WTC11 (cell line): Measurements from ENCODE around the gene NYAP1. TPM values are rescaled to one million over a fixed set of nuclear protein-coding genes. Genes with fewer than 3 reads are reported as not detected.
"Not testable (repeated sequence)": the region's sequence is repeated elsewhere in the genome, so short reads cannot be mapped to it uniquely, and the experiment has no call there.

Experiments
- ATAC-seq: fragments of 200-7000 bp; cut with Tn5 transposase; 2 replicates; pipeline ENCODE4 v1.10.0; 2021; ENCODE audit warnings: mild to moderate bottlenecking, moderate library complexity
- CTCF ChIA-PET: fragments of 300-600 bp; sonication (Branson Sonifier 250); formaldehyde crosslinking; loops from one replicate; lab custom pipeline; 2021; ENCODE audit warnings: antibody characterized with exemption; lab: Charles Lee
- POLR2A ChIA-PET: fragments of 350-600 bp; sonication (Branson Sonifier 250); formaldehyde crosslinking; loops from one replicate; lab custom pipeline; 2021; ENCODE audit warnings: antibody characterized with exemption; lab: Charles Lee
- DNase-seq: peaks from one replicate; pipeline ENCODE4 v3.0.0; 2021; ENCODE audit warnings: low spot score
- H3K27ac Mint-ChIP-seq: 2 replicates; pipeline ENCODE4 v1.8.0; 2021; ENCODE audit warnings: mixed read lengths
- H3K27me3 Mint-ChIP-seq: 2 replicates; pipeline ENCODE4 v1.8.0; 2021; ENCODE audit warnings: low read depth, mild to moderate bottlenecking, moderate library complexity, mixed read lengths
- H3K36me3 Mint-ChIP-seq: 2 replicates; pipeline ENCODE4 v1.8.0; 2021; ENCODE audit warnings: mixed read lengths
- H3K4me1 Mint-ChIP-seq: 2 replicates; pipeline ENCODE4 v1.8.0; 2022; ENCODE audit warnings: mixed read lengths
- H3K4me3 Mint-ChIP-seq: 2 replicates; pipeline ENCODE4 v1.8.0; 2021; ENCODE audit warnings: mild to moderate bottlenecking, moderate library complexity, mixed read lengths
- H3K9me3 Mint-ChIP-seq: 2 replicates; pipeline ENCODE4 v1.8.0; 2021; ENCODE audit warnings: mixed read lengths
- CBFB ChIP-seq: sonication (generic); formaldehyde crosslinking; IDR thresholded peaks from 2 replicates; pipeline ENCODE4 v1.8.1; 2022; ENCODE audit warnings: mild to moderate bottlenecking, low read depth, missing genetic modification reagents
- MYBL2 ChIP-seq: sonication (generic); formaldehyde crosslinking; IDR thresholded peaks from 2 replicates; pipeline ENCODE4 v1.8.1; 2023; ENCODE audit warnings: mild to moderate bottlenecking, moderate library complexity, missing genetic modification reagents
- PRRX2 ChIP-seq: fragments of 250-450 bp; sonication (Bioruptor Pico); IDR thresholded peaks from 2 replicates; pipeline ENCODE4 v1.8.0; 2021; ENCODE audit warnings: mild to moderate bottlenecking
- RORB ChIP-seq: fragments of 250-450 bp; sonication (Bioruptor Pico); IDR thresholded peaks from 2 replicates; pipeline ENCODE4 v1.9.0; 2021; ENCODE audit warnings: mild to moderate bottlenecking
- SMAD4 ChIP-seq: sonication (generic); formaldehyde crosslinking; IDR thresholded peaks from 2 replicates; pipeline ENCODE4 v1.8.0; 2022; ENCODE audit warnings: mild to moderate bottlenecking, missing genetic modification reagents
- SOX15 ChIP-seq: fragments of 250-450 bp; sonication (Bioruptor Pico); IDR thresholded peaks from 2 replicates; pipeline ENCODE4 v1.9.0; 2021; ENCODE audit warnings: mild to moderate bottlenecking
- ZNF138 ChIP-seq: sonication (generic); formaldehyde crosslinking; conservative IDR thresholded peaks from 2 replicates; pipeline ENCODE4 v1.8.1; 2022; ENCODE audit warnings: mild to moderate bottlenecking, moderate library complexity, missing genetic modification reagents
- total RNA-seq: library from RNA; stranded (reverse); gene quantifications from 3 replicates; pipeline ENCODE4 v1.2.3, GENCODE V29; 2021
- TF ChIP-seq, protein P1 (sequence below): sonication (generic); formaldehyde crosslinking; IDR thresholded peaks from 2 replicates; pipeline ENCODE4 v1.8.1; 2023; ENCODE audit warnings: mild to moderate bottlenecking, missing genetic modification reagents, borderline replicate concordance
- TF ChIP-seq, protein P2 (sequence below): sonication (generic); formaldehyde crosslinking; IDR thresholded peaks from 2 replicates; pipeline ENCODE4 v1.8.0; 2023; ENCODE audit warnings: missing genetic modification reagents, mild to moderate bottlenecking, borderline replicate concordance
- TF ChIP-seq, protein P3 (sequence below): sonication (generic); formaldehyde crosslinking; IDR thresholded peaks from 2 replicates; pipeline ENCODE4 v1.8.0; 2022; ENCODE audit warnings: mild to moderate bottlenecking, missing genetic modification reagents
- TF ChIP-seq, protein P4 (sequence below): fragments of 250-450 bp; sonication (Bioruptor Pico); IDR thresholded peaks from 2 replicates; pipeline ENCODE4 v2.1.2; 2022; ENCODE audit warnings: mild to moderate bottlenecking, moderate library complexity
- TF ChIP-seq, protein P5 (sequence below): fragments of 250-450 bp; sonication (Bioruptor Pico); conservative IDR thresholded peaks from 2 replicates; pipeline ENCODE4 v1.9.0; 2021; ENCODE audit warnings: mild to moderate bottlenecking
- TF ChIP-seq, protein P6 (sequence below): sonication (generic); formaldehyde crosslinking; IDR thresholded peaks from 2 replicates; pipeline ENCODE4 v1.8.1; 2023; ENCODE audit warnings: mild to moderate bottlenecking, moderate library complexity, missing genetic modification reagents
- TF ChIP-seq, protein P7 (sequence below): sonication (generic); formaldehyde crosslinking; IDR thresholded peaks from 2 replicates; pipeline ENCODE4 v1.8.0; 2022; ENCODE audit warnings: mild to moderate bottlenecking, missing genetic modification reagents

Gene NYAP1
- total RNA-seq, 1 experiment from 2014 or later = 6.7 TPM

DNA sequence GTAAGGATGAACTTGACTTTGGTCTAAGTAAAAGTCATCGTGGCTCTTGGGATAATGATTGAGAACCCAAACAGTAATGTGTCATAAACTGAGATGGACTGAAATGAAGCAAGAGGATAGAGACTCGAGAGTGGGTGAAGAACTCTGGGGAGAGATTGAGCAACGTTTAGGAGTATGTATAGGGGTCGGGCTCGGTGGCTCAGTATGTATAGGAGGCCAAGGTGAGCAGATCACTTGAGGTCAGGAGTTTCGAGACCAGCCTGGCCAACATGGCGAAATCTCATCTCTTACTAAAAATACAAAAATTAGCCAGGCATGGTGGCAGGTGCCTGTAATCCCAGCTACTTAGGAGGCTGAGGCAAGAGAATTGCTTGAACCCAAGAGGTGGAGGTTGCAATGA, 57.6 kb downstream of the NYAP1 start:
- Mint-ChIP-seq H3K27ac (peak overlapping the region; percentile 85), H3K4me1 (peaks cover 68% of the 10 kb centered on the region), H3K27me3 (peaks cover 27% of the 10 kb centered on the region)
- not testable (repeated sequence) for ATAC-seq, H3K36me3 Mint-ChIP-seq, H3K4me3 Mint-ChIP-seq, DNase-seq, H3K9me3 Mint-ChIP-seq
- POLR2A ChIA-PET = interaction anchor here (0.6 kb wide), 1 partner anchor 184 kb away, joined by 3 read pairs; no protein-coding TSS in a partner anchor
- CTCF ChIA-PET = interaction anchor here (0.6 to 5.4 kb wide), 4 partner anchors 18 to 76 kb away, joined by 4 to 58 read pairs (median 6); no protein-coding TSS in a partner anchor

DNA sequence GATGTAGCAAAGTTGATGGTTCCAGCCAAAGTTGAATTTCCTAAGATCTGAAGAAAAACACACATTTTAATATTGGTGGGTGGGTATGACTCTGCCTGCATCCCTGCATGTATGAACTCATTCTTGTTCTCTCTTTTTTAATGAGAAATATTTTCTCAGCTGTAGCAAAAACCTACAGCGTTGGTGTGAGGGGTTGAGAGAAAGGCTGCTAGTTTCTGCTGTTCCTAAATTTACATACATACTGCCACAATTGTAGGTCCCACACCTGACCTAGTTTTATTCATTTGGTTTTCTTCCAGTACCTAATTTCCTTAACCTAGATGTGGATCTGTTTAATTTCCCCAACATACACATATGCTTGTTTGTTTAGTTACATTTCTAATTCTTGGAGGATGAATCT, 59.9 kb downstream of the NYAP1 start:
- Mint-ChIP-seq H3K27ac (peak overlapping the region; percentile 67), H3K4me1 (peaks cover 75% of the 10 kb centered on the region), H3K36me3 (no peaks in the 10 kb centered on the region), H3K27me3 (peaks cover 27% of the 10 kb centered on the region), H3K9me3 (no peaks in the 10 kb centered on the region), H3K4me3 (no peak overlapping the region)
- DNase-seq = no peak
- TF ChIP-seq, protein P1, sequence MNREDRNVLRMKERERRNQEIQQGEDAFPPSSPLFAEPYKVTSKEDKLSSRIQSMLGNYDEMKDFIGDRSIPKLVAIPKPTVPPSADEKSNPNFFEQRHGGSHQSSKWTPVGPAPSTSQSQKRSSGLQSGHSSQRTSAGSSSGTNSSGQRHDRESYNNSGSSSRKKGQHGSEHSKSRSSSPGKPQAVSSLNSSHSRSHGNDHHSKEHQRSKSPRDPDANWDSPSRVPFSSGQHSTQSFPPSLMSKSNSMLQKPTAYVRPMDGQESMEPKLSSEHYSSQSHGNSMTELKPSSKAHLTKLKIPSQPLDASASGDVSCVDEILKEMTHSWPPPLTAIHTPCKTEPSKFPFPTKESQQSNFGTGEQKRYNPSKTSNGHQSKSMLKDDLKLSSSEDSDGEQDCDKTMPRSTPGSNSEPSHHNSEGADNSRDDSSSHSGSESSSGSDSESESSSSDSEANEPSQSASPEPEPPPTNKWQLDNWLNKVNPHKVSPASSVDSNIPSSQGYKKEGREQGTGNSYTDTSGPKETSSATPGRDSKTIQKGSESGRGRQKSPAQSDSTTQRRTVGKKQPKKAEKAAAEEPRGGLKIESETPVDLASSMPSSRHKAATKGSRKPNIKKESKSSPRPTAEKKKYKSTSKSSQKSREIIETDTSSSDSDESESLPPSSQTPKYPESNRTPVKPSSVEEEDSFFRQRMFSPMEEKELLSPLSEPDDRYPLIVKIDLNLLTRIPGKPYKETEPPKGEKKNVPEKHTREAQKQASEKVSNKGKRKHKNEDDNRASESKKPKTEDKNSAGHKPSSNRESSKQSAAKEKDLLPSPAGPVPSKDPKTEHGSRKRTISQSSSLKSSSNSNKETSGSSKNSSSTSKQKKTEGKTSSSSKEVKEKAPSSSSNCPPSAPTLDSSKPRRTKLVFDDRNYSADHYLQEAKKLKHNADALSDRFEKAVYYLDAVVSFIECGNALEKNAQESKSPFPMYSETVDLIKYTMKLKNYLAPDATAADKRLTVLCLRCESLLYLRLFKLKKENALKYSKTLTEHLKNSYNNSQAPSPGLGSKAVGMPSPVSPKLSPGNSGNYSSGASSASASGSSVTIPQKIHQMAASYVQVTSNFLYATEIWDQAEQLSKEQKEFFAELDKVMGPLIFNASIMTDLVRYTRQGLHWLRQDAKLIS (CRISPR knock-in tag) = no peak
- TF ChIP-seq CBFB (CRISPR knock-in tag) = no peak
- TF ChIP-seq SOX15 = no peak
- TF ChIP-seq, protein P2, sequence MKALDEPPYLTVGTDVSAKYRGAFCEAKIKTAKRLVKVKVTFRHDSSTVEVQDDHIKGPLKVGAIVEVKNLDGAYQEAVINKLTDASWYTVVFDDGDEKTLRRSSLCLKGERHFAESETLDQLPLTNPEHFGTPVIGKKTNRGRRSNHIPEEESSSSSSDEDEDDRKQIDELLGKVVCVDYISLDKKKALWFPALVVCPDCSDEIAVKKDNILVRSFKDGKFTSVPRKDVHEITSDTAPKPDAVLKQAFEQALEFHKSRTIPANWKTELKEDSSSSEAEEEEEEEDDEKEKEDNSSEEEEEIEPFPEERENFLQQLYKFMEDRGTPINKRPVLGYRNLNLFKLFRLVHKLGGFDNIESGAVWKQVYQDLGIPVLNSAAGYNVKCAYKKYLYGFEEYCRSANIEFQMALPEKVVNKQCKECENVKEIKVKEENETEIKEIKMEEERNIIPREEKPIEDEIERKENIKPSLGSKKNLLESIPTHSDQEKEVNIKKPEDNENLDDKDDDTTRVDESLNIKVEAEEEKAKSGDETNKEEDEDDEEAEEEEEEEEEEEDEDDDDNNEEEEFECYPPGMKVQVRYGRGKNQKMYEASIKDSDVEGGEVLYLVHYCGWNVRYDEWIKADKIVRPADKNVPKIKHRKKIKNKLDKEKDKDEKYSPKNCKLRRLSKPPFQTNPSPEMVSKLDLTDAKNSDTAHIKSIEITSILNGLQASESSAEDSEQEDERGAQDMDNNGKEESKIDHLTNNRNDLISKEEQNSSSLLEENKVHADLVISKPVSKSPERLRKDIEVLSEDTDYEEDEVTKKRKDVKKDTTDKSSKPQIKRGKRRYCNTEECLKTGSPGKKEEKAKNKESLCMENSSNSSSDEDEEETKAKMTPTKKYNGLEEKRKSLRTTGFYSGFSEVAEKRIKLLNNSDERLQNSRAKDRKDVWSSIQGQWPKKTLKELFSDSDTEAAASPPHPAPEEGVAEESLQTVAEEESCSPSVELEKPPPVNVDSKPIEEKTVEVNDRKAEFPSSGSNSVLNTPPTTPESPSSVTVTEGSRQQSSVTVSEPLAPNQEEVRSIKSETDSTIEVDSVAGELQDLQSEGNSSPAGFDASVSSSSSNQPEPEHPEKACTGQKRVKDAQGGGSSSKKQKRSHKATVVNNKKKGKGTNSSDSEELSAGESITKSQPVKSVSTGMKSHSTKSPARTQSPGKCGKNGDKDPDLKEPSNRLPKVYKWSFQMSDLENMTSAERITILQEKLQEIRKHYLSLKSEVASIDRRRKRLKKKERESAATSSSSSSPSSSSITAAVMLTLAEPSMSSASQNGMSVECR (CRISPR knock-in tag) = no peak
- TF ChIP-seq, protein P3, sequence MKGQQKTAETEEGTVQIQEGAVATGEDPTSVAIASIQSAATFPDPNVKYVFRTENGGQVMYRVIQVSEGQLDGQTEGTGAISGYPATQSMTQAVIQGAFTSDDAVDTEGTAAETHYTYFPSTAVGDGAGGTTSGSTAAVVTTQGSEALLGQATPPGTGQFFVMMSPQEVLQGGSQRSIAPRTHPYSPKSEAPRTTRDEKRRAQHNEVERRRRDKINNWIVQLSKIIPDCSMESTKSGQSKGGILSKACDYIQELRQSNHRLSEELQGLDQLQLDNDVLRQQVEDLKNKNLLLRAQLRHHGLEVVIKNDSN (CRISPR knock-in tag) = no peak
- TF ChIP-seq PRRX2 (CRISPR knock-in tag) = no peak
- TF ChIP-seq, protein P4, sequence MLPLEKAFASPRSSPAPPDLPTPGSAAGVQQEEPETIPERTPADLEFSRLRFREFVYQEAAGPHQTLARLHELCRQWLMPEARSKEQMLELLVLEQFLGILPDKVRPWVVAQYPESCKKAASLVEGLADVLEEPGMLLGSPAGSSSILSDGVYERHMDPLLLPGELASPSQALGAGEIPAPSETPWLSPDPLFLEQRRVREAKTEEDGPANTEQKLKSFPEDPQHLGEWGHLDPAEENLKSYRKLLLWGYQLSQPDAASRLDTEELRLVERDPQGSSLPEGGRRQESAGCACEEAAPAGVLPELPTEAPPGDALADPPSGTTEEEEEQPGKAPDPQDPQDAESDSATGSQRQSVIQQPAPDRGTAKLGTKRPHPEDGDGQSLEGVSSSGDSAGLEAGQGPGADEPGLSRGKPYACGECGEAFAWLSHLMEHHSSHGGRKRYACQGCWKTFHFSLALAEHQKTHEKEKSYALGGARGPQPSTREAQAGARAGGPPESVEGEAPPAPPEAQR (CRISPR knock-in tag) = no peak
- no peak for TF ChIP-seq ZNF138 (CRISPR knock-in tag)
- no peak for TF ChIP-seq MYBL2 (CRISPR knock-in tag)
- no peak for ATAC-seq
- ChIA-PET CTCF (interaction anchor here (0.6 to 5.4 kb wide), 3 partner anchors 16 to 78 kb away, joined by 4 to 58 read pairs (median 10); no protein-coding TSS in a partner anchor), POLR2A (no interaction called here)

DNA sequence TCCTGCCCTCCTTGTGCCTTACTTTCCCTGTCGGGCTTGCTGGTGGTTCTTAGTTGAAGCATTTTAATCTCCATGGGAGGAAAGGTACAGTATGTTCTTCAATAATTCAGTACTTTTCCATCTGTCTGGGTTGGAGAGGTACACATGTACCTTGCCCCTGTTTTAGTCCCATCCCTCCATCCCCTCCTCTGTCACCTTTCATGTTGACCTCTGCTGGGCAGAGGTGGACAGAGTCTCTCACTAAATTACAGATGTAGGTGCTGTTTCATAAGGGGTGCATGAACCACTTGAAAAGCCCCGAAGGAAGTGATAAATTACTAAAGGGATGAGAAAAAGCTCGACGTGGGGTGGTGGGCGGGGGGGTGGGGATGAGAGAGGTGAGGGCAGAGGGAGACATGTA, 60.7 kb downstream of the NYAP1 start:
- Mint-ChIP-seq H3K27me3 (peaks cover 22% of the 10 kb centered on the region), H3K4me3 (no peak overlapping the region), H3K4me1 (peaks cover 74% of the 10 kb centered on the region), H3K36me3 (no peaks in the 10 kb centered on the region), H3K27ac (no peak overlapping the region; the same call in 1 of the 2 replicates), H3K9me3 (no peaks in the 10 kb centered on the region)
- POLR2A ChIA-PET = no interaction called here
- CTCF ChIA-PET = interaction anchor here (3.1 to 5.4 kb wide), 2 partner anchors 15 to 79 kb away, joined by 10 to 58 read pairs; no protein-coding TSS in a partner anchor
- no peak for ATAC-seq
- DNase-seq = no peak
- TF ChIP-seq, protein P5, sequence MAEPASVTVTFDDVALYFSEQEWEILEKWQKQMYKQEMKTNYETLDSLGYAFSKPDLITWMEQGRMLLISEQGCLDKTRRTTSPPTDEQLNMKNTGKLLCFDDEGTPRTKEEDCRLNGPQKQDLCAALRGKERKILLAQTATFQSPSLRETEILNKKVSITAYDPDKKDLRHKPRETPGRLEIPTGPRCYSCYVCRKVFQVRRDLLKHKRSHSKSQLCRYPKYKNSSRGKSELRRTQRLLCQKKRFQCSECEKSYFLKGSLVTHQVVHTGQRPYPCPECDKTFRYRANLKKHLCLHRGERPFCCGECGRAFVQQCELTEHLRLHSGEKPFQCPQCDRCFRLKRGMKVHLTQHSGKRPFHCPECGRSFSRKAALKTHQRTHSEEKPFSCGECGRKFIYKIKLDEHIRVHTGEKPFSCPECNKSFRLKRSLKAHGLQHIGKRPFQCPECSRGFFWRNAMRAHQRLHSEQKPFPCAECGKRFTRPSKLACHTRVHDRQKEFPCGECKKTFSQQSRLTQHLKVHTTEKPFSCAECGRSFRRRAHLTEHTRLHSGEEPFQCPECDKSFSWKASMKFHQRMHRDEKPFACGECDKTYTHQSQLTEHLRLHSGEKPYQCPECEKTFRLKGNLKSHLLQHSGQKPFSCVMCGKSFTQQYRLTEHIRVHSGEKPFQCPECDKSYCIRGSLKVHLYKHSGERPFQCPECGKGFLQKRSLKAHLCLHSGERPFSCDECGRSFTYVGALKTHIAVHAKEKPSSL (CRISPR knock-in tag) = no peak
- TF ChIP-seq, protein P6, sequence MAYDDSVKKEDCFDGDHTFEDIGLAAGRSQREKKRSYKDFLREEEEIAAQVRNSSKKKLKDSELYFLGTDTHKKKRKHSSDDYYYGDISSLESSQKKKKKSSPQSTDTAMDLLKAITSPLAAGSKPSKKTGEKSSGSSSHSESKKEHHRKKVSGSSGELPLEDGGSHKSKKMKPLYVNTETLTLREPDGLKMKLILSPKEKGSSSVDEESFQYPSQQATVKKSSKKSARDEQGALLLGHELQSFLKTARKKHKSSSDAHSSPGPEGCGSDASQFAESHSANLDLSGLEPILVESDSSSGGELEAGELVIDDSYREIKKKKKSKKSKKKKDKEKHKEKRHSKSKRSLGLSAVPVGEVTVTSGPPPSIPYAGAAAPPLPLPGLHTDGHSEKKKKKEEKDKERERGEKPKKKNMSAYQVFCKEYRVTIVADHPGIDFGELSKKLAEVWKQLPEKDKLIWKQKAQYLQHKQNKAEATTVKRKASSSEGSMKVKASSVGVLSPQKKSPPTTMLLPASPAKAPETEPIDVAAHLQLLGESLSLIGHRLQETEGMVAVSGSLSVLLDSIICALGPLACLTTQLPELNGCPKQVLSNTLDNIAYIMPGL (CRISPR knock-in tag) = no peak
- TF ChIP-seq RORB = no peak
- TF ChIP-seq, protein P7, sequence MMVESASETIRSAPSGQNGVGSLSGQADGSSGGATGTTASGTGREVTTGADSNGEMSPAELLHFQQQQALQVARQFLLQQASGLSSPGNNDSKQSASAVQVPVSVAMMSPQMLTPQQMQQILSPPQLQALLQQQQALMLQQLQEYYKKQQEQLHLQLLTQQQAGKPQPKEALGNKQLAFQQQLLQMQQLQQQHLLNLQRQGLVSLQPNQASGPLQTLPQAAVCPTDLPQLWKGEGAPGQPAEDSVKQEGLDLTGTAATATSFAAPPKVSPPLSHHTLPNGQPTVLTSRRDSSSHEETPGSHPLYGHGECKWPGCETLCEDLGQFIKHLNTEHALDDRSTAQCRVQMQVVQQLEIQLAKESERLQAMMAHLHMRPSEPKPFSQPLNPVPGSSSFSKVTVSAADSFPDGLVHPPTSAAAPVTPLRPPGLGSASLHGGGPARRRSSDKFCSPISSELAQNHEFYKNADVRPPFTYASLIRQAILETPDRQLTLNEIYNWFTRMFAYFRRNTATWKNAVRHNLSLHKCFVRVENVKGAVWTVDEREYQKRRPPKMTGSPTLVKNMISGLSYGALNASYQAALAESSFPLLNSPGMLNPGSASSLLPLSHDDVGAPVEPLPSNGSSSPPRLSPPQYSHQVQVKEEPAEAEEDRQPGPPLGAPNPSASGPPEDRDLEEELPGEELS (CRISPR knock-in tag) = no peak
- no peak for TF ChIP-seq SMAD4 (CRISPR knock-in tag)
